ENCODE measurements around the gene DNAJC7.
"Not testable (repeated sequence)": the region's sequence is repeated elsewhere in the genome, so short reads cannot be mapped to it uniquely, and the experiment has no call there.

Gene DNAJC7

DNA sequence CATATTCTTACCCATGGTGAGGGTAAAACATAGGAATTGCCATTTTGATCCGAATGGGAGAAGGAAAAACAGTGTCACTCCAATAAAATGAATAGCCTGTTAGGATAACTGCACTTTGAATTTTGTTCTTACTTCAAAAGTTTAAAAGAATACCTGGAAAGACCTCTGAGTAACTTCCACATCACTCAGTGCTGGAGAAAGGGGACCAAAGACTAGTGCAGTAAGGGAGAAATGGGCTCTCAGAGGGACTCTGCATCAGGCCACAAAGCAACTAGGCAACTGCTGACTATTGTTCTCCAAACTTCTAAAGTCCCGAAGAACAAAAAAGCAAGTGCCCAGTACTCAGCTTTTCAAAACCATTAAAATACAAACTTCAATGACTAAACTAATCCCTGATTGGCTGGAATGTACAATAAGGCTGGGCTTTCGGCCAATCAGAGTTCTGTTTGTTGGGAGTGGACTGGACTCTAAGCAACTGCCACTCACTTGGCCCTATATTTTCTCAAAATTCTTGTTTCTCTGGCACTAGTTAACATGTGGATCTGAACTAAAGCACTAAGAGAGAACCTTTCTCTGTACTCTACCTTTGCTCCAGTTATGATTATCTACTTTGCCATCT is 6.2 kb downstream of the DNAJC7 start:
- DNase-seq (ENCODE audit: low spot score), result no peak

DNA sequence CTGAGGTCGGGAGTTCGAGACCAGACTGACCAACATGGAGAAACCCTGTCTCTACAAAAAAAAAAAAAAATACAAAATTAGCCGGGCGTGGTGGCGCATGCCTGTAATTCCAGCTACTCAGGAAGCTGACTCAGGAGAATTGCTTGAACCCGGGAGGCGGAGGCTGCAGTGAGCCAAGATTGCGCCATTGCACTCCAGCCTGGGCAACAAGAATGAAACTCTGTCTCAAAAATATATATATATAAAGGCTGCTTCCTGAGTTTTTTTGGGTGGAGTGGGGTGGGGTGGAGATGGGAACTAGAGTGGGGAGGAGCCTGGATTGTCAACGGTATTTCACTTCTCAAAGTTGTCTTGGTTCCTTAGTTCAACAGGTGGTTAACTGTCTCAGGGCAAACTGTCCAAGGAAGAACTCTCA is 7.0 kb downstream of the DNAJC7 start:
- not testable (repeated sequence) for DNase-seq (ENCODE audit: low spot score)

DNA sequence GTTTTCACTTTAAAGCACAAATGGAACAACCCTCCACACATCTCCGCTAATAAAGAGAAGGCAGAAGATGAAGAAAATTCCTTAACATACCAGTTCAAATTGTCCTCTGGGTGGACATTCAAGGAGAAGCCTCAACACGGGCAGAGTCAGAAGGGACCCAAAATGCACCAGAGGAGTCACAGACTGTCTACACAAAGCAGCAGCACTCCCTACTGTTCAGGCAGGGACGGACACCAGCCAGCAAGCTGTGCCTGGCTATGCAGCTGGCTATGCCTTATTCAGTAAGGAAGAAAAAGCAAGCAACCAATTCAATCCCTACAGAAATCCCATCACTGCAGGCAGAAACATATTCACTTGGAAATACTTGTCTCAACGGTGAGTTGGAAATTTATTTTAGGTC is 8.1 kb downstream of the DNAJC7 start:
- no peak for DNase-seq (ENCODE audit: low spot score)

DNA sequence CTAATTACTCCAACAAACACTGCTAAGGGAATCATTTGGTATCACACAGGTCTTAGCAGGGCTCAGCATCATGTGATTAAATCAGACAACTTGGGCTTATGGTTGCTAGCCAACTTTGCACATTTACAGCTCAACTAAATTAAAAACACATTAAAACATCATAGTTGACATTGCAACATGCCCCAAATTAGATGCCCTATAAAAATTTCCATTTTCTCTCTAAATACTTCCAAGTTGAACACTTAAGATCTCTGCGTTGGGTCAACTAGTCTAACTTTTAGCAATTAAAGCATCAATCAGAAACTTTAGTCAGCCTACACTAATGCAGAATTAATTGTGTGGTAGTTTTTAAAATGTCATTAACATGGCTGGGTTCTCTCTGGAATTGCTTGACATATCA is 12.1 kb downstream of the DNAJC7 start:
- DNase-seq (ENCODE audit: low spot score), result no peak

DNA sequence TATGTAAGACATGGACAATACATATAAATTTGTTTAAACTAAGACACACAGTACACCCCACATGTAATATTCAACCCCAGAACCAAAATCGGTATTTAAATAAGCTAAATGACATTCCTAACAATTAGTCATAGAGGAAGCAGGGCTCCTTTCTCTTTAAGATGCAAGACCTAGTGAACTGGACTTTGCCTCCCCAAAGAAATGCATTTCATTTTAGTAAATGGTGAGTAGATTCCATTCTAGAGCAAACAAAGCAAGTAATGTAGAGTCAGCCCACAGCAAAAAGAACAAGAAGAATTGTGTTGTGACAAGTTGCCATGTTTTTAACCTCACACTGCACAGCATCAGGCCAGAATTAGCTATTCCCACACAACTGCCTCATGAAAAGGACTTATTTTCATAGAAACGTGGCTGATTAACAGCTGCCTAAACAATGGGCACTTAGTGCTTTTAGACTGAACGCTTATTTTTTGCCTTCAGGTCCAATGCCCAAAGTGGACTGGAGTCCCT is 14.4 kb downstream of the DNAJC7 start:
- no peak for DNase-seq (ENCODE audit: low spot score)

DNA sequence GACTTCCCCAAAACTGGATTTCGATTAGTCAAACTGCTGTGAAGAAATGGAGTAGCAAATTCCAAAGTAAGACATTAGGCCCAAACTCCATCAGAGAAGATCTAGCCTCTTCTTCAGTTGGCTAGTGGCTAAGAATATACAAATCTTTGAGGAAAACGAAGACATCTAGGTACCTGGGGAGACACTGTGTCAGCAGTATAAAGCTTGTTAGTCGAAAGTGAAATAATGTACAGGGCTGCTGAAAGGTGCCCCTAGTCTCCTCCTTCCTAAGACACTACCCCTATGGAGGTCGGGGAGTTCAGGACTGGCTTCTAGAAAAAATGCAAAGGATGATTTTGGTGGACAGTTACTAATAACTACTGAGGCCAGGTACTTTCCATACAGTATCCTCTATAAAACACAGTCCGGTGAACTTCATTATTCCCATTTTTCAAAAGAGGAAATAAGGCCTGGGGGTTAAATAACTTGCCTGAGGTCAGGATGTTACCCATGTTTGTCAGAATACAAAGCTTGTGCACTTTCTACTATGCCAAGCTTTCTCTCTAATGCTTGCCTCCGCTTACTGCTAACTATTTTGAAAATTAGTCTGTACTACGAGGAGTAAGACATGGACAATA is 15.0 kb downstream of the DNAJC7 start:
- DNase-seq (ENCODE audit: low spot score), result no peak

DNA sequence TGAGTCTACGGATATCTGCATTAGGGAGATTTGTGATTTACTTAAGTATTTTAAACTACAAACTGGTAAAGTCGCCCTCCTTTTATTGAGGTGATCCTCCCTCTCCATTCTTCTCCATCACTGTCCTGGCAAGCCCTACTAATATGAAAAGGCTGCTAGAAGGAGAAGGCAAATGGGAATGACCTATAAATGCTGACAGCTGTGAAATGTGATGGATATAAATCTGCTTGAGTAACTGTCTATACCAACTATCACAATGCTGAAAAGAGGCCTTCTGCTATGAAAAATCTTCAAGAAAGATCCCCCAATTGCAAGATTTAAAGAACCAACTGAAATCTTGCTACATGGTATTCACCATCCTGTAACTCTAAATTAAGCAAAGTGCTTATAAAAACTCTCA is 15.5 kb downstream of the DNAJC7 start:
- DNase-seq (ENCODE audit: low spot score), result no peak

DNA sequence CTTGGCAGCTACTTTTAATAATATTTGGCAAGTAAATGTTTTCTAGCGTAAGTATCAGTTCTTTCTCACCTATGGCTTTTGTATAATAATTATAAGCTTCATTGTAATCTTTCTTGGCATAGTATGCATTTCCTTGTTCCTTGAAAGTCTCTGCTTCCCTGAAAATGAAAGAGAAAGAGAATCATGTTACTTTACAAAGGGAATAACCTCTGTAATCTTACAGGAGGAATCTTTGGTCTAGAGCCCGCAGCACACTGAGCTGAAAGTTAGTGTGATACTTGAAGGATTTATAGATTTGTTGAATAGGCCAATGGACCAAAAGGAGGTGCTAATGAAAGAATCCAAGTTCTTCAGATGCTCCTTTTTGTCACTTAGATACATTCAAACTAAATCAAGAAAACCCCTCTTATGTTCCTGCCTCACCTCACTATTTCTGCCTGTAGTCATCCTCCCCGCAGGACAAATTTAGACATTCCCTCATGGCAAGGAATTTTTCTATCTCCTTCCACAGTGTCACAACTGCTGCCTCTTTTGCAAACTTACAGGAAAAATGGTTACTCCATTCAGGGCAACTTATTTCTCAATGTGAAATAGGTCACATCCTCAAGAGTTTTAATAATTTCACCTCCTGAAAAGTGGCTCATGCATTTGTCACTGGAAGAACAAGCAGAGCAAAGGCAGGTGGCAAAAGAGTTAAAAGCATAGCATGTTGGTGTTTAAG is 16.7 kb downstream of the DNAJC7 start:
- no peak for DNase-seq (ENCODE audit: low spot score)

DNA sequence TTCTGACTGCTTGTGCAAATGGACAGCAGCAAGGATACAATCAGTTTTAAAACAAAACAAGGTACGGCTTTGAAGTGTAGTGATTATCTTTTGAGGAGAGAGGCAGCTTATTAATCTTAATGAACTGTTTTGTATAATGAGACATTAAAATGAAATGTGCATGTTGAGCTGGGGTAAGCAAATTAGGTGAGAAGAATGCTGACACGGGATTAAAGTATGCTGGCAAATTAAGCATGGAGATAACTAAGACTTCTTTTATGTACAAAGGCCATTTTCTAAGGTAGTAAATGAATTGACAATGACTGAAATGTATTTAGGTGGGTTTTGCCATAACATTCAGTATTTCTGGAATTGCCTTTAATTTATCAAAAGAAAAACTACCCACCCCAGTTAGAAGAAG is 18.7 kb downstream of the DNAJC7 start:
- DNase-seq (ENCODE audit: low spot score), result no peak

DNA sequence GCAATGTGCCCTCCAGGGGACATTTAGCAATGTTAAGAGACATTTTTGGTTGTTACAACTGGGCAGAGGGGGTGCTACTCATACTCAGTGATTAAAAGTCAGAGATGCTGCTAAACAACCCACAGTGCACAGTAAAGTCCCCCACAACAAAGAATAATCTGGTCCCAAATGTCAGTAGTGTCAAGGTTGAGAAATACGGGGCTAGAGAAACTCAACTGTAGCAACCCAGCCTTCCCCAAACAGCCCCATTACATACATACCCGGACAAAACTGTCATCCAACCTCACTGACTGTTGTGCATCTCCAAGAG is 20.4 kb downstream of the DNAJC7 start:
- no peak for DNase-seq (ENCODE audit: low spot score)

DNA sequence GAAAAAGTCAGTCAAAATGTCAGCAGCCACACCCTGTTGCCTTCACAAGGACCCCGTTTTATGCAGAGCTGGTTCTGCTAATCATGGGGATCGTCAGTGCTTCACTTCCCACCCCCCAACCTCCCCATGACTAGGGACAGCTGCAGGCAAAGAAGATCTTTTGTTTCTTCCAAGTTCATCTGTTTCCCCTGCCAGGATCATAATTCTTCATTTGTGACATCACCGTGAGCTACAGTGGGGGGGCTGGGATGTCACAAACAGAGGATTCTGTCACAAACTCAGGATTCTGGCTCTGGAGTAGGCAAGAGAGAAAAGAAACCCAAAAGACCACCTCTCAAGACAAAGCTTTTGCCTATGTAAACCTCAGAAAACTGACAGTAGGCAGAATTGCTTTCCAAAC is 24.7 kb downstream of the DNAJC7 start:
- DNase-seq (ENCODE audit: low spot score), result no peak

DNA sequence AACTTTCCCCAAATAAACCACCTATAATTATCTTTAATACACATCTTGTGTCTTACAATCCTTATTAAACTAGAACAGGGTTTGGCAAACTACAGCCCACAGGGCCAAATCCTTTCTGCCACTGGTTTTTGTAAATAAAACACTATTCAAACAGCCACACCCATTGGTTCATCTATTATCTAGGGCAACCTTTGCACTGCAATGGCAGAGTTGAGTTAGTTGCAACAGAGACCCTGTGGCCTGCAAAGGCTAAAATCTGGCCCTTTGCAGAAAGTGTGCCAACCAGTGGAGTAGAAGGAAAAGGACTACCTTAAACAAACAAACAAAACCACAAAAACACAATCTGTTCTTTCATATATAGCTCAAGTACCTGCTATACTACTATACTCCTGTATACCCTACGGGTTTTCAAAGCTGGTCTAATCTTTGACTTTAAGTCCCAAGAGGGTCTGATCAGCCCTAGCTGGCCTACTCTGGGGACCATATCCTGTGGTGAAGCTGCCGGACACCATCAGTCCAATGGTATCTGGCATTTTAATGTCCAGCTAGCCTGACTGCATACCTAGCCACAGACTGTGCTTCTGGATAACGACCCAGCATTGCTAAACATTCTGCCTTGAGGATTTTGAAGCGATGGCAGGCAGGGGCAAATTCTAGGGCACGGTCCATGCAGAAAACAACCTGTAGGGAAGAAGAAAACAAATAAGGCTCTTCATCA is 27.4 kb downstream of the DNAJC7 start:
- DNase-seq (ENCODE audit: low spot score), result no peak

DNA sequence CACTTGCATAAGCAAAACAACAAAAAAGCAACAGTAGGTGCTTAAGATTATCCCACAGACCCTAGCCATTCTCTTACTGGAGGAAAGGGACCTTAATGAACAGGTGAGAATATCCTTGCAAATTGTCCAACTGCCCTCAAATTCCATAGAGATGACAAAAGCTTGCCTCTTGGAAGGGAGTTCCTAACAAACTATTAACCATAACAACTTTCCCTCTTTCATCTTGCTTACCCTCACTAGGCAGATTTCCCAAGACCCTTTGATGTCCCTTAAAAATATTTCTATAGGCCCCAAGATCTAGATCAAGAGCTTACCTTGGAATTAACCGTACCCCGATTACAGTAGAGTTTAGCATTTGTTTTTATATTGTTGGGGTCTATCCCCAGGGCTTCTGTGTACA is 28.8 kb downstream of the DNAJC7 start:
- no peak for DNase-seq (ENCODE audit: low spot score)

DNA sequence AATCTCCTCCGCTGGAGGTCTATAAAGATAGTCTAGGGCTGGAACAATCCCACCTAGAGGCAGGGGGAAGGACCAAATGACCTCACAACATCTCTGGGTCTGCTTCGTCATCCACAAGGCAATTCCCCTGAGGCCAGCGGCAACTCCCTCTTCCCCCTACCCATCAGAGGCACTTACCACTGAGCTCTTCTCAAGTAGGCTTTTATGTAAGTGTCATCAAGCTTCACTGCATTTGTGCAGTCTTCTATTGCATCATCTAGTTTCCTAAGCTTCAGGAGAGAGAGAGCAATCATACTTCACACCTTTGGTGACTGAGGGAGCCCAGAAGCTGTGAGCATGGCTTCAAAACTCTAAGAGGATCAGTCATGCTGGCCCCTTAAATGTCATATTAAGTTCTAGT is 29.6 kb downstream of the DNAJC7 start:
- no peak for DNase-seq (ENCODE audit: low spot score)

DNA sequence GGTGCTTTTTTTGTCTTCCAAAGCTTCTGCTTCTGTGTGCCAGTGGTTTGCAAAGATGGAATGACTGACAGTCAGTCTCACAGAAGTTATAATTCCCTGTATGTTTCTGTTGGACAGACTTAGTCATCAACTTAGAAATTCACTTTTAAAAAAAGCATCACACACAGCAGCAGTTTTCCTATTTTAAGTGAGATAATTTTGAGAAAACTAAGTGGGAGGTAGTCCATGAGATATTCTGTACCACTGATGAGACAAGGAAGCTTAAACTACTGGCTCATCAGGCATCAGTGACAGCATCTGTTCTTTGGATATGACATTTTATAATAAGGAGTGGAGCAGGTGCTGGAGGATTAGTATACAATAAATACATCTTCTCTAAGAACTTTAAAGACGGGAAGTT is 30.6 kb downstream of the DNAJC7 start:
- DNase-seq (ENCODE audit: low spot score), result no peak

DNA sequence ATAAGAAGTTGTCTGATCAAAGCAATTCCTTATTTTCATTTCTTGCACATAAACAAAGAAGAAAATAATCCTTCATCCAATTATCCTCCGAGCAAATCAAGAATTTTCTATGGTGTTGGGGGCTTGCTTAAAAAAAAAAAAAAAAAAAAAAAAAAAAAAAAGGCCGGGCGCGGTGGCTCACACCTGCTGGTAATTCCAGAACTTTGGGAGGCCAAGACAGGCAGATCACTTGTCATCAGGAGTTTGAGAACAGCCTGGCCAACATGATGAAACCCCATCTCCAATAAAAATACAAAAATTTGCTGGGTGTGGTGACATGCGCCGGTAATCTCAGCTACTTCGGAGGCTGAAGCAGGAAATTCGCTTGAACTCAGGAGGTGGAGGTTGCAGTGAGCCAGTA is 31.3 kb downstream of the DNAJC7 start:
- no peak for DNase-seq (ENCODE audit: low spot score)

DNA sequence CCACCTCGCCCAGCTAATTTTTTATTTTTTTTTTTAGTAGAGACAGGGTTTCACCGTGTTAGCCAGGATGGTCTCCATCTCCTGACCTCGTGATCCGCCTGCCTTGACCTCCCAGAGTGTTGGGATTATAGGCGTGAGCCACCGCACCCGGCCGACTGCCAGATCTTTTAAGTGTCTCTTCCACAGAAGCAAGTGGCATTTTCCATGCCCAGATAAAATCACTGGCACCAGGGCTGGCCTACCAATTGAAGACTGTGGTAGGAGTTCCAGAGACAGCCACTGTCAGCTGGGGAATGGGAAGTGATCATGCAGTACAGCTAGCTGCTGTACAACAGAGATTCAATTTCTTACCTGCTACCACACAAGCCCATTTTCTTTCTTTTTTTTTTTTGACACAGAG is 32.8 kb downstream of the DNAJC7 start:
- DNase-seq (ENCODE audit: low spot score), result no peak

DNA sequence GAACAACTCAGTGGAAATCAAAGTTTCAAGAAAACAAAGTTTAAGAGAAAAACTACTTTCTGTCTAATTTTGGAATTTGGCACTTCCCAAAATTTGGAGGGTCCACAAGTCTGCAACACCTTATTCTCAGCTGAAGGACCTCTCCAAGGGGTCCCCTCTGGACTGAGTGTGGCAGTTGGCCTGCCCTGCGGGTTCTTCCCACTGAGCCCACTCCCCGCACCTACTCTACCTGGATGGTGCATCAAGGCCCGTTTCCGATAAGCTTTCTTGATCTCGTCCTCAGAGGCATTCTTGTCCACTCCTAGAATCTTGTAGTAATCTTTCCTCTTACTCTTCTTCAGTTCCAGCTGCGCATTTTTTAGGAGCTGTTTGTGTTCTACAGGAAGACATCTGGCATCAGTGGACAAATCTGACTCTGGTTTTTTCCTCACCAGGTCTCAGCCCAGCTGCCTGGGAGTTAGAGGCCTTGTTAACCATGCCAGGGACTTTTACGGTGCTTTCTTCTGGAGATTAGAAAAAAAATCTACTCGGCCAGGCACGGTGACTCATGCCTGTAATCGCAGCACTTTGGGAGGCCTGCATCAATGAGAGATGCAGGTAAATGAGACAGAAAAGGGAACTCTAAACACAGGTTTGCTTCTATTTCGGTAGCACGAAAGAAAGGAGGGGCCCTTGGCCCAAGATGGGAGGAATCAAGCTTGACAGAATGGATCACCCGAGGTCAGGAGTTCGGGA is 35.0 kb downstream of the DNAJC7 start:
- no peak for DNase-seq (ENCODE audit: low spot score)

DNA sequence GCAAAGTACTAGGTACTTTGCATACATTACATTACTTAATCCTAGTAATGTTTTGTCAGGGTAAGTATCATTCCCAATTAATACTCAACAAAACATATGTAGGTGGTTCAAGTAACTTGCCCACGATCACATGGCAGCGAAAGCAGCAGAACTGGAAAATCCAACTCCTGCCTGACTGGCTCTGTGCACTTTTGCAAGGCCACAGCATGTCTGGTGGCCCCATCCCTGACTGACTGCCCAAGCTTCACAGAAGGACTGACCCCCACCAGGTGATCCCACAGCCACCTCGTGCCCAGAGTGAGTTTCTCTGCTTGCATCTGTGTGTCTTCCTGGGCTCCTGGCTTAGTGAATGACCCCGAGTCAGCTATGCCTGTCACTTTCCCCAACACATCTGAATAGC is 39.2 kb downstream of the DNAJC7 start:
- no peak for DNase-seq (ENCODE audit: low spot score)

DNA sequence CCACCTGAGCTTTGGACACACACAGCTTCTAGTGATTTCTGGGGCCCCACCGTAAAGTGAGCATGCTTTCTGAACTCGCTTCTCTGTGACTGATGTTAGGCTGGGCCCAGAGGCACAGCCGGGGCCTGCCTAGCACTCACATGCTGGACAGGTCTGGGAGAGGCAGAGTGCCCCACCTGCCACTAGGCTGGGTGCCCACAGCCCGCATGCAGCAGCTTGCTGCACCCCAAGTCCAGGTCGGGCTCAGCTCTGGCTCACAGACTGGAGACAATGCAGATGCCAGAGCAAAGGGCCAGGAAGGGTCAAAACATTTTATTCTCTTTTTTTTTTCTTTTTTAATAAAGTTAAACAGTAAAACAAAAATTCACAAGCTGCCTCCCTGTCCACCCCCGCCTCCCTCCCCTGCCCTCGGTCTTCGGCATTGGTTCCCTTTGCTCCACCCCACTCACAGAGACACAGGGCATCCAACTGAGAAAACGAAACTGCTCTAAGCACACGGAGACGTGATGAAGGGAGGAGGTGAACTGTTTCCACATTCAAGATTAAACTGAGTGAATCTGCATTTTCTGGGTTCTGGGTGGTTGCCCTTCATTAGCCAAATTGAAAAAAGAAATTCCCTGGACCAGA is 41.0 kb downstream of the DNAJC7 start:
- DNase-seq (ENCODE audit: low spot score), result no peak

DNA sequence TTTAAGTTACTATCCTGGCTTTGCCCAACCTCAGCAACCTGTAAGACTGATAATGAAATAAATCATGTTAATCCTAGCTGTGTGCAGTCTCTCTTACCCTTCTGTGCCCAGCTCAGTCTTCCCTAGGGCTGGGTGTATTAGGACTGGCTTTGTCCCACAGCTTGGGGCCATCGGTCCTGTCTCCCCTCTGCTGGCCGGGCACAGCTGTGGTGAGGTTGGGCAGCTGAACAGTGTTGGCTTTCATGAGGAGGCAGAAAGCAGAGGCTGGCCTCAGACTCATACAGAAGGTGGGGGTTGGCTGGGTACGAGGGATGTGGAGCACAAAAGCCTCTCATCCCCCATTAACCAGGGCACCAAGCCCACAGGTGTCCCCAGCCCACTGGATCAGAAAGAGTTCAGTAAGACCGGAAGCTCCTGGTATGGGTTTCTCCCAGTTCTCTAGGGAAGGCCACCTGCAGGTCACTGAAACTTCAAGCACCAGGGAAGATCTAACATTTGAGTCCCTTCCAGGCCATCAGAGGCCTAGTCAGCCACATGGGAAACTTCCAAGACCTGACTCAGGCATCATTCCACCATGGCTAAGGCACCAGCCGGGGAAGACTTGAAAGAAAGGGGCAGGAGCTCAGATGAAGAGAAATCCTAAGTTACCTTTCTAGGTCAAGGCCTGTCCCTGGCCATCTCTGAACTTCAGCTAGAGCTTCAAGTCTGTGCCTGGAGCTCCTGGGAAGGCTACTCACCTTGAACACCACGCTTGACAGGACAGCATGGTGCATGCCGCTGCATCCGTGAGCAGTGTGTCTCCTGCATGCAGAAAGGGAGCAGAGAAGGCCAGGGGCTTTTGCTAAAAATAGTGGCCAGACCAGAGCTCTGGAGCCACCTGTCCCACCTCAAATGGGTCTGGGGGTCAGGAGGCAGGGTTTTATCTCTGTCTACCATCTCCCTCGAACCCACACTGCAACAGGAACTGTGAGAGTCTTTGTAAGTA is 41.8 kb downstream of the DNAJC7 start:
- no peak for DNase-seq (ENCODE audit: low spot score)

Measured in ecto neural progenitor cell (in vitro differentiated cells).